NK-92 treated with Interleukin-12 subunit alpha and Interleukin-12 subunit beta, amount 100 ng/mL, for 24 hours (cell line): ENCODE data around the gene LDLRAD4.

Source experiments
- DNase-seq: peaks from one replicate; lab custom pipeline; 2025; lab: John Stamatoyannopoulos, UW

The LDLRAD4 gene

GRCh38 chr18:13218368-13218991 is at the start of gene LDLRAD4:
TSS of gene LDLRAD4 (plus strand) at chr18:13218760.
- DNase-seq: no peak

DNA sequence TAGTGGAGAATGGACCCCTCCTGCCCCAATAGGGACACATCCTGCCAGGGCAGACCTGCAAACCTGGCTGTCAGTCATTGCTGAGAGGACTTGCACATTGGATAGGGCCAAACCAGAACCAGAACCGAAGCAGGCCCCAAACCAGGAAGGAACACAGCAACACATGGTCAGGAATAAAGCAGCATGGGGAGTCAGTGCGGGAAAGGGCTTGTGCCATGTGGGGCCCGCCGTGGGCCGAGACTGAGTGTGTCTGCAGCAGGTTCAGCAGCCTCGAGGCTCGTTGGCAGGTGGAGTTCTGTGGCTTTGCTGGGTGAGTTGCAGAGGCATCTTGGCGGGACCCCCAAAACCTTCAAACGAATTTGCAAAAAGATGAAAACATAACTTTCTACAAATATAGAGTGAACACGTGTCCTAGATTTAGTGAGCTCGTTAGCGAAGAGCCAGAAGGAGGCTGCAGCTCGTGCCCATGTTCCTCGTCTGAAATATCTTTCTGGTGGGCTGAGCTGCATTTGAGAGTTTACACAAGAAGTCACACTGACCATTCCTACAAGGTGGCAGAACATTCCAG is 44.9 kb upstream of the LDLRAD4 start:
- DNase-seq: no peak

- DNase-seq: no peak
Observed at GRCh38 chr18:13175266-13175665, 43.3 kb upstream of the LDLRAD4 start.

DNA sequence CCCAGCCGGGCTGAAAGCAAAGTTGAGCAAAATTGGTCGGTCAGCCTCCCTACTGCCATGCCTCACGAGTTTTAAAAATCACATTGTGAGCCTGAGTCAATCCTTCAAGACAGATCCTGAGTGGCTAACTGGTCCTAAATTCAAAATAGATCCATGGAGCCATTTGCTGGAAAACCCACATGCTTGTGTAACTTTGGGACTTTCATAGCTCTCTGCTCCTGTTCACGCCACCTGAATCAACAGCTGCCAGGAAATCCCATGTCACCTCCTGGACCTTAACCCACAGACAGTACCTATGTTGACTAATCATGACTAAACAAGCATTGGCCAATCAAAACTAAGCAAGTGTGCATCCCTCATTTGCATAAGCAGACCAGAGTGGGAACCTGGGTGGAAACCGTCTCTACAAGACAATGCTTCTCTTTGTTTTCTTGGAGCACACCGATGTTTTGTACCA is 42.8 kb upstream of the LDLRAD4 start:
- DNase-seq: no peak

DNA sequence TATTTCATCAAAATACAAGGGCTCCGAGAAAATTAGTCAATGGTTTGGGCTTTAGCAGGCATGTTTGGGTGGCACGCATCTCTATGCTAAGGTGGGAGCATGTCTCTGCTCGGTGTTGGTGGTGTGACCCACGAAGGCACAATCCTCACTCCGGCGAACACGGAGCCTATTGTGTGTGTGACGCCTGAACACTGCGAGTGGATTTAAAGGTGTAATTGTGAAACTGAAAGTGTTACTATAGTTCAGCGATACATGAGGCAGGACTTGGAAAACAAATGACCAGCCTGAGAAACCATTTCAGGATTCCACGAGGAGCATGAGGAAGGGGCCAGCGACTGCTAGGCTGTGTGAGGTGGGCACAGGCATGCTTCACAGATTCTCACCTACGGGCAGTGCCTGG is 41.7 kb upstream of the LDLRAD4 start:
- no peak for DNase-seq

- DNase-seq: no peak
Observed at GRCh38 chr18:13178197-13178596, 40.4 kb upstream of the LDLRAD4 start.

DNA sequence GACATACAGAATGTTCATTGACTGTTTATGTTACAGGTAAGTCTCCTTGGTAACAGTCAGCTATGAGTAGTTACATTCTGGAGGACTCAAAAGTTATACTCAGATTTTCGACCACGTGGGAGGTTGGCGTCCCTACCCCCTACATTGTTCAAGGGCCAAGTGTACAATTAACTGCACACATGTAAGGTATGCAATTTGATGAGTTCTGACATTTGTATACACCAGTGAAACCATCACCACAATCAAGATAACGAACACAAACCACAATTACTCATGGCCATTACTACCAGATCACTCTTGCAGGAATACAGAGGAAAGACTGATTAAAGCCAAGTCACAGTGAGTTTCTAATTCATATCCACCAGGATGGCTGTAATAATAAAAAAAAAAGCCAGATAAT is 39.6 kb upstream of the LDLRAD4 start:
- no peak for DNase-seq

- DNase-seq: no peak
Observed at GRCh38 chr18:13179566-13180113, 38.9 kb upstream of the LDLRAD4 start.

GRCh38 chr18:13180614-13181375 is 37.8 kb upstream of the LDLRAD4 start:
- no peak for DNase-seq

GRCh38 chr18:13181765-13182164 is 36.8 kb upstream of the LDLRAD4 start:
- DNase-seq: no peak

- DNase-seq: no peak
Observed at GRCh38 chr18:13183359-13183758, 35.2 kb upstream of the LDLRAD4 start.

- DNase-seq: no peak
Observed at GRCh38 chr18:13183790-13184189, 34.8 kb upstream of the LDLRAD4 start.

DNA sequence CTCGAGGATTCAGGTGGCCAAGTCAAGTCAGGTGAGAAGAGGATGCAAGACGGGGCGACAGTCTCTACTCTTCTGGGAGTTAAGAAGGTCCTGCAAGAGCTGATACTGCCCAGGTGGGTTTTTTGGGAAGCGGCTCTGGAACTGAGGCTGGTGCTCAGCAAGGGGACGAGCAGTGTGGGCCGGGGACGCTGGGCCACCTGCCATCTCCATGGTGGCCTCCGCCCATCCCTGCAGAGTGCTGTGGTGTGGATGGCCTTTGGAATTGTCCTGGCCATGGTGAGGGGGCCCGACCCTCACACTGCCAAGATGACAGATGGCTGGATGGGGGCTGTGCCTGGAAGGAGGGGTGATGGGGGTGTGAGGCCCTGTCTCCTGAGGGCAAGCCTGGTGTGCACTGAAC is 34.2 kb upstream of the LDLRAD4 start:
- DNase-seq: no peak

- DNase-seq: no peak
Observed at GRCh38 chr18:13185675-13186198, 32.8 kb upstream of the LDLRAD4 start.

DNA sequence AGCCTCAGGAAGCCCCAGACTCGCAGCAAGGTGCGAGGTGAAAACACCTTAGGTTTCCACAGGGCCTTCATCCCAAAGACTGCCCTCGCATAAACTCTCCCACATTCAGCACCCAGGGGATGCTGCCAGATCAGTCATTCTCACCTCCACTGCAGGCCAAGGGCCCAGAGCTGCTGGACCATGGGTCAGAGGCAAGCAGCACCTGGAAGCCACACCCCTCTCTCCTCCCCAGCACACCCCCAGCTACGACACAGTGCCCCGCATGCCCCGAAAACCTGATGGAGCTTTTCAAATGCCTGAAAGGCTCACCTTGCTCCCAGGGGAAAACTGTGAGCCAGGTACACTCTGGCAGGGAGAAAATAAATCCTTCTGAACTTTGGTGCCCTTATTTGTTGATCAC is 31.9 kb upstream of the LDLRAD4 start:
- DNase-seq: no peak

DNA sequence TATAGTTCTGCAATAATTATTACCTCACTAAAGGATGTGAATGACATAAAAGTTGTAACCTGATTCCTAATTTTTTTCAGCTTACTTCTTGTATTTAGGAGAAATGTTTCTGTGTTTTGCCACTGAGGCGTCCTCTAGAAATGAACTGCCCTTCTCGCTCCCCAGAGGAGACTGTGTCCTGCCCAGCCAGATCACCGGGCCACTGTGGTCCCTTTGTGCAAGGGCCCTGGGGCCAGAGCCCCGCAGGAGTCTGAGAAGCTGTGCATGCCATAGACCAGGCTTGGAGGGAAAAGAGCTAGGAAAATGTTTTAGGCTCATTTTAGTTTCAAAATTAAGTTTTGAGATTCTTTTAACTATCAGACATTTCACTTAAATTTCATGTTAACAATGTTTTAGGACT is 31.1 kb upstream of the LDLRAD4 start:
- no peak for DNase-seq

DNA sequence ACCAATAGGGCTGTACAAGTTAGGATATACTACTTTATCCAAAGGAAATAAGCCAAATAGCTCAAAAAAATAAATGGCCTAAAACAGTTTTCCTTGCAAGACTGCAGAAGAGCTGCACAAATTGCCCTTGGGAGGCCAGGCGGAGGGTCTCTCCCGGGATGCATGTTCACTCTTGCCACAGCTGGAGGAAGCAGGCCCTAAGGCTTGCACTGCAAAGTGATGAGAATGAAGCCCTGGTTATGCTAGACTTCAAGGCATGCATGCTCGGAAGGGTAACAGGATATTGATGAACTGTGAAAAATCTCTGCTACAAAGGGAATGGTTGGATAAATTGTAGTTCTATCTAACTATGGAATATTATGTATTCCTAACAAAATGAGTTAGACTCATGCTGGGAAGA is 27.5 kb upstream of the LDLRAD4 start:
- no peak for DNase-seq

- DNase-seq: no peak
Observed at GRCh38 chr18:13191779-13192178, 26.8 kb upstream of the LDLRAD4 start.

DNA sequence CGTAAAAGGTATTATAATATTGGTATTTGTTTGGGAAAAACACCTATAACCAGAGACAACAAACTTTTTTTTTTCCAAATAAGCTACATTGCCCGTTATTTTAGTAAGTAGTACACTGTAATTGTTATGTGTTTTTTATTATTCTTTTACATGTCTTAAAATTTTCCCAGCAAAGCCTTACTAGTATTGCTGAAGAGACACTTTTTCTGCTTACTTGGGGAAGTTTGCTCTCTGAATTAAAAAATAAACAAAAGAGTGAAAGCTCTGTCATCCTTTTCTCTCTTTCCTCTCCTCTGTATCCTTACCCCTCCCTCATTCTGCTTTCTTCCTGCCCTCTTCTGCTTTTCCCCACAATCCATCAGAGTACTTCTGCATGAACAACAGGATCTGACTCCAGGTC is 25.6 kb upstream of the LDLRAD4 start:
- no peak for DNase-seq

DNA sequence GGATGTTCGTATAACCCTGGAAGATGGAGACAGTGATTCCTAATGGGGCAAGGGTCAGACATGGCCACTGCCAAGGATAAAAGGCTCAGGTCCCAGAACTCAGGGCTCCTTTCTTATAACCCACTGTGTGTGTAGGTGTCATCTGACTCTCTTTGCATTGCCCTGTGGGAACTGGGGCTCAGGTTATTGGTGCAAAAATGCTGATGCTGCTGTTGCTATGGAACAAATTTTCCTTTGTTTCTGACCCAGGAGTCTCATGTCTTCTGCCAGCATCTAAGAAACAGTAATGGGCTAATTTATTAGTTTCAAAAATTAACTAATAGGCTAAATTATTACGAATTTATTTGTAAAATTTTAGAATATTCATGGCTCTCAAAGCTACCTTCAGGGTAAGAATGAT is 24.3 kb upstream of the LDLRAD4 start:
- DNase-seq: no peak

DNA sequence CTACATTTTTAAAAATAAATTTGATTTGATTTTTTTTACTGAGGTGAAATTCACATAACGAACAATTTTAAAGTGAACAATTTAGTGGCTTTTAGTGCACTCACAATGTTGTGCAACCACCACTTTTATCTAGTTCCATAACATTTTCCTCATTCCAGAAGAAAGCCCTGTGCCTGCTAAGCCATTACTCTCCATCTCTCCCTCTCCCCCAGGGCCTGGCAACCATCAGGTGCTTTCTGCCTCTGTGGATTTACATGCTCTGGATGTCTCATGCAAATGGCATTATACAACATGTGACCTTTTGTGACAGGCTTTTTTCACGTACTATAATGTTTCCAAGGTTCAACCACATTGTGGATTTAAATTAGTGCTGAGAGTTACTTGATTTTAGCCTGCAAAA is 19.9 kb upstream of the LDLRAD4 start:
- no peak for DNase-seq

- no peak for DNase-seq
Observed at GRCh38 chr18:13199169-13199568, 19.4 kb upstream of the LDLRAD4 start.

DNA sequence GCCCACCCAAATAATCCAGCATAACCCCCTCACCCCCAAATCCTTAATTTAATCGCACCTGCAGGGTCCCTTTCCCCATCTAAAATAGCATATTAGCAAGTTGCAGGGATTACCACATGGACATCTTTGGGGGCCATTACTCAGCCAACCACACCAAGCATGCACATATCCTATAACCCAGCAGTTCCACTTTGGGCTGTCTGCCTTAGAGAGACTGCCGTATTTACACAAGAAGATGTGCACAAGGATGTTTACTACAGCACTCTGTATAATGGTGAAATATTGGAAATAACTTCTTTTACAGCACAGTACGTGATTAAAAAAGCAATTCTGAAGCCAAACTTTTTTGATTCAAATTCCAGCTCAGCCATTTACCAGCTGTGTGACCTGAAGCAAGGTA is 17.3 kb upstream of the LDLRAD4 start:
- DNase-seq: no peak
